Measurements from ENCODE around the gene ELFN2. TPM values are rescaled to one million over a fixed set of nuclear protein-coding genes. Genes with fewer than 3 reads are reported as not detected.

The ELFN2 gene
- total and polyA plus RNA-seq, 8 donors: 0.19 to 2.1 (median 1.1) TPM

DNA sequence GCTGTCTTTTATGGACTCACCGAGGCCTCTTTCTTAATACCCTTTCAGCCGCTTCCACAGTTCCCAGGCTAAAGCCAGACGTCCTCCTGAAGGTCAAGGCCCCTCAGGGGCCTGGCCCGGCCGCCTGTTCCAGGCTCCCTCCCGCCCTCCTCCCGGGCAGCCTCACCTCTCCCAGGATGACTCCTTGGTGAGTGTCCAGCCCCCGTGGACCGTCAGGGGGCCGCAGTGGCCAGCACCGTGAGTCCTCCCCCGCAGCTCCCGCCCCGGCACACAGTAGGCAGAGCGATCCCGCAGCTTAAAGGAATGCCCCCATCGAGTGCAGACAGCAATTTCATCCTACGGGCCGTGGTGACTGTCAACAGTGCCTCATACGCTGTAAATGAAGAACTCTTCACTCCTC lies 32.9 kb downstream of the ELFN2 start:
- H3K4me3 ChIP-seq: no peak overlapping the region
- intact Hi-C loops (cut with DNase I): no loop called here
- H3K27me3 ChIP-seq: peaks cover 0 to 4% (median 0%) of the 10 kb centered on the region in 4 donors
- H3K9me3 ChIP-seq: no peaks in the 10 kb centered on the region
- no peak for DNase-seq
- no peak overlapping the region for H3K27ac ChIP-seq
- H3K36me3 ChIP-seq: no peaks in the 10 kb centered on the region
- TF ChIP-seq CTCF (IDR thresholded peaks at IDR 0.05): no peak
- WGBS, 2 donors: 67 to 73% methylated on average over 20 of the region's 20 CpGs
- FAIRE-seq: no peak
- no peak for ATAC-seq
- H3K4me1 ChIP-seq: no peaks in the 10 kb centered on the region

DNA sequence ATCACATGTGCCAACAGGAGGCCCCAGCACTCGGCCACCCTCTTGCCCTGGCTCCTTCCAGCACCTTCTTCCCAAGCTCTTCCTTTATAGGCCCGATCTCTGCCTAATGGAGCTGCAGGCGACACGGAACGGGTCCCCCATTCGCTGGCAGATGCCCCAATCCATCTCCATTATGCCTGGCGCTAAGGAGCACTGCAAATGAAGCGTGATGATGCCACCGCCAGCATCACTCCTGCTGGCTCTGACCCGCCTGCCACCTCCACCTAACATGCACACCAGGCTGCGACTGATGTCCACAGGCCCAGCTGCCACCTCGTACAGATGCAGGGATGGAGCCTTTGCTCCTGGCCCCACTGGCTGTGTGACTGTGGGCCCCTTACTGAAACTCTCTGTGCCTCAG lies 33.5 kb downstream of the ELFN2 start:
- ATAC-seq (peak in 1 of 4 donors; percentile 54), DNase-seq (no peak), FAIRE-seq (no peak)
- H3K4me1 ChIP-seq: no peaks in the 10 kb centered on the region
- peaks cover 0 to 4% (median 0%) of the 10 kb centered on the region in 4 donors for H3K27me3 ChIP-seq
- H3K9me3 ChIP-seq: no peaks in the 10 kb centered on the region
- H3K27ac ChIP-seq: no peak overlapping the region
- intact Hi-C loops (cut with DNase I): no loop called here
- H3K4me3 ChIP-seq: no peak overlapping the region
- 87% methylated on average over 12 of the region's 12 CpGs for WGBS, 2 donors
- no peak for TF ChIP-seq CTCF (IDR thresholded peaks at IDR 0.05)
- no peaks in the 10 kb centered on the region for H3K36me3 ChIP-seq

GRCh38 chr22:37392721-37393328 lies 34.5 kb downstream of the ELFN2 start:
- no peaks in the 10 kb centered on the region for H3K4me1 ChIP-seq
- H3K27ac ChIP-seq: no peak overlapping the region
- no peaks in the 10 kb centered on the region for H3K36me3 ChIP-seq
- FAIRE-seq (no peak), ATAC-seq (no peak), DNase-seq (no peak)
- intact Hi-C loops (cut with DNase I): no loop called here
- WGBS, 2 donors: 69 to 75% methylated on average over 10 of the region's 10 CpGs
- no peaks in the 10 kb centered on the region for H3K9me3 ChIP-seq
- H3K4me3 ChIP-seq: no peak overlapping the region
- no peak for TF ChIP-seq CTCF (IDR thresholded peaks at IDR 0.05)
- peaks cover 0 to 4% (median 0%) of the 10 kb centered on the region in 4 donors for H3K27me3 ChIP-seq

- Histone ChIP-seq H3K9me3 (no peaks in the 10 kb centered on the region), H3K4me3 (no peak overlapping the region), H3K4me1 (no peaks in the 10 kb centered on the region), H3K36me3 (no peaks in the 10 kb centered on the region), H3K27ac (no peak overlapping the region), H3K27me3 (no peaks in the 10 kb centered on the region)
- FAIRE-seq: no peak
- 73 to 75% methylated on average over 7 of the region's 7 CpGs for WGBS, 2 donors
- no peak for TF ChIP-seq CTCF (IDR thresholded peaks at IDR 0.05)
- ATAC-seq: no peak
- intact Hi-C loops (cut with DNase I): no loop called here
- no peak for DNase-seq
Measured at GRCh38 chr22:37391702-37392101, 35.6 kb downstream of the ELFN2 start.

DNA sequence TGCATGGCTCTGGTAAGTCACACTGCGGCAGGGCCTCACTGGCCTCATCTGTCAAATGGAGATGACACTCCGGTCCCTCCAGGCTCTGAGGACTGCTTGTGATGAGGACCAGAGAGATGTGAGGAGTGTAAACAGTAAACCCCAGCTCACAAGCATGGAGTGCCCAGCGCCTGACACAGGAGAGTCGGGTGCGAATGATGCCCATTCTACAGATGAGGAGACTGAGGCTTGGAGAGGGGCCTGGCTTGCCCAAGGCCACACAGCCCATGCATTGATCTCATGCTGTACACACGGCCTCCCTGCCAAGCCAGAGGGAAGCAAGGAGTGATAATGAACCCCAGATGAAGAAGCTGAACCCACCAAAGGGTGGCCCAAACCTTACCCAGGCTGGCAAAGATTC lies 37.2 kb downstream of the ELFN2 start:
- Histone ChIP-seq H3K27me3 (no peaks in the 10 kb centered on the region), H3K27ac (no peak overlapping the region), H3K4me1 (no peaks in the 10 kb centered on the region), H3K4me3 (no peak overlapping the region), H3K36me3 (no peaks in the 10 kb centered on the region), H3K9me3 (no peaks in the 10 kb centered on the region)
- DNase-seq: no peak
- no peak for FAIRE-seq
- 84 to 89% methylated on average over 6 of the region's 6 CpGs for WGBS, 2 donors
- no peak for ATAC-seq
- no peak for TF ChIP-seq CTCF (IDR thresholded peaks at IDR 0.05)
- intact Hi-C loops (cut with DNase I): no loop called here

Data from pancreas (tissue), 10 donors.